OCI-LY3 (cell line): ENCODE results near the gene CD33.

Experiments used
- CTCF ChIP-seq: fragments of 200-600, 300-600 bp; sonication (generic); IDR thresholded peaks from 2 replicates; pipeline ENCODE4 v1.5.1; 2014; ENCODE audit warnings: antibody characterized with exemption, low read length, low read depth
- EZH2phosphoT487 ChIP-seq: fragments of 200-600 bp; shearing (Covaris generic); IDR thresholded peaks from 2 replicates; pipeline ENCODE4 v1.6.1; 2018; ENCODE audit warnings: antibody characterized with exemption, mixed run types, low read depth

- TF ChIP-seq CTCF (no peak), EZH2phosphoT487 (no peak)
These were observed 32.6 kb downstream of the CD33 start for GRCh38 chr19:51257471-51257870.
